Duodenal mucosa (tissue), 2 donors: ENCODE measurements around the gene ZBTB9.

Experiments used
- H3K27ac ChIP-seq: one replicate; pipeline ENCODE4 v1.7.0; 2013; ENCODE audit warnings: low read depth, low read length
- H3K27me3 ChIP-seq, 2 donors: one replicate each; pipeline ENCODE4 v1.7.0; 2013; ENCODE audit warnings: low read length in 2 of 2, control low read depth in 1 of 2; ENCODE audit not compliant: insufficient read depth in 2 of 2, control insufficient read depth in 1 of 2
- H3K36me3 ChIP-seq, 2 donors: one replicate each; pipeline ENCODE4 v1.7.0; 2013; ENCODE audit warnings: low read length in 2 of 2, control low read depth in 1 of 2; ENCODE audit not compliant: insufficient read depth in 2 of 2, control insufficient read depth in 1 of 2
- H3K4me1 ChIP-seq, 2 donors: one replicate each; pipeline ENCODE4 v1.7.0; 2013; ENCODE audit warnings: low read length in 2 of 2, control low read depth in 1 of 2; ENCODE audit not compliant: insufficient read depth in 2 of 2, control insufficient read depth in 1 of 2
- H3K4me3 ChIP-seq, 2 donors: one replicate each; pipeline ENCODE4 v1.7.0; 2013; ENCODE audit warnings: low read length in 2 of 2, low read depth in 1 of 2
- H3K9ac ChIP-seq, 2 donors: one replicate each; pipeline ENCODE4 v1.7.0; 2013; ENCODE audit warnings: low read length in 2 of 2, low read depth in 1 of 2
- H3K9me3 ChIP-seq, 2 donors: one replicate each; pipeline ENCODE4 v1.7.0; 2013; ENCODE audit warnings: low read length in 2 of 2, control low read depth in 1 of 2; ENCODE audit not compliant: control insufficient read depth in 1 of 2

ZBTB9 gene

GRCh38 chr6:33419580-33420490 is 34.5 kb upstream of the ZBTB9 start, which contains the start of gene SYNGAP1:
SYNGAP1 (plus strand) TSS chr6:33420065; CDS start chr6:33420265, 200 bp downstream.
- Histone ChIP-seq H3K27me3 (no peaks in the 10 kb centered on the region), H3K4me1 (peaks cover 30 to 41% of the 10 kb centered on the region in 2 donors), H3K9me3 (no peaks in the 10 kb centered on the region), H3K27ac (no peak within 1 kb of the TSS), H3K4me3 (peak within 1 kb of the TSS in 1 of 2 donors; percentile 73), H3K36me3 (peaks cover 0 to 17% of the 10 kb centered on the region in 2 donors), H3K9ac (peak within 1 kb of the TSS; percentile 28 to 72)

DNA sequence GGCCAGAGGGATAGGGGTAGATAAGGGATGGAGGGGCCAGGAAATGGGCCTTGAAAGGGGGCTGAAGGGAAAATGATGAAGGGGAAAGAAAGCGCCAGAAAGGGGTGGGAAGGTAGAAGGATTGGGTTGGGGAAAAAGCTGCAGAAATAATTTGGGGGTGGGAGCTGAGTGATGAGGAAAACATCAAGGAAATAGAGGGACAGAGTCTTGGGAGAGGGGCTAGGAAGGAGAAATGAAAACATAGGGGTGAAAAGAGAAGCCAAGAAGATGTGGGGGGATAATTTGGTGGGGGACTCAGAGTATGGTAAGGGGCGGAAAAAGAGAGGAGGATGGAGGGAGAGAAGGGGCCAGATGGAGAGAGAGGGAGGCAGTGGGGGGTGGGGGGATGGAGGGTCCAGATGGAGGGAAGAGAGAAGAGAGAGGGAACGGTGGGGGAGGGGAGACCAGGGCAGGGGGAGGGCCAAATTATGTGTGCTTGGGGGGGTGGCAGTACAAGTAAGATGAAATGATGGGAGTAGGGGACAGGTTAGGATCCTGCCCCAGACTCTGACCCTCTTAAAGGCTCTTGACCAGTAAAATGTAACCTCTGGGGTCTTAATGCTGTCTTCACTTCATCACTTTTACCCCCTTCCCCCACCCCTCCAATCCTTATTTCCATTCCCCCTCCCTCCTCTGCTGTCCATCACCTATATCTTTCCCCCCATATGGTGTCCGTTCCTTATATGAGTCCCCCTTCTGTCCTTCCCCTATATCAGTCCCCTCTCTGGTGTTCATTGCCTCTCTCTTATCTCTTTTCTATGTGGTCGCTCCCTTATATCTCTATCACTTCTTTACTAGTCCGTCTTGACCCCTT is 33.7 kb upstream of the ZBTB9 start:
- no peaks in the 10 kb centered on the region for H3K9me3 ChIP-seq
- H3K27me3 ChIP-seq = no peaks in the 10 kb centered on the region
- H3K4me3 ChIP-seq = no peak overlapping the region
- H3K4me1 ChIP-seq = peaks cover 33 to 44% of the 10 kb centered on the region in 2 donors
- no peak overlapping the region for H3K9ac ChIP-seq
- no peak overlapping the region for H3K27ac ChIP-seq
- peaks cover 0 to 9% of the 10 kb centered on the region in 2 donors for H3K36me3 ChIP-seq

DNA sequence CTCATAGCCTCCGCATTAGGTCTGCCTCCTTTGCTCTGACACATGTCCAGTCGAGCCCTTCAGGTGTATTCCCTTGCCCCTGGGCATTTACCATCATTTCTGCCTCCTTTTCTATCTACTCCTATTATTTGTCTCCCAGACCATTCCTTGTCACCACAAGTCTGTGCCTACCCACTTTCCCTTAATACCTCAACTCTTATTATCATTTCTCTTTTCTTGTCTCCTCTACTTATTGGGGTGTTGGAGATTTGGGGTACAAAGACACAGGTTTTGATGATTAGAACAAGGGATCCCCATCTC is 33.1 kb upstream of the ZBTB9 start:
- H3K9me3 ChIP-seq = no peaks in the 10 kb centered on the region
- no peak overlapping the region for H3K4me3 ChIP-seq
- peaks cover 27 to 38% of the 10 kb centered on the region in 2 donors for H3K4me1 ChIP-seq
- H3K36me3 ChIP-seq = peaks cover 0 to 4% of the 10 kb centered on the region in 2 donors
- no peak overlapping the region for H3K9ac ChIP-seq
- no peaks in the 10 kb centered on the region for H3K27me3 ChIP-seq
- no peak overlapping the region for H3K27ac ChIP-seq

- no peak overlapping the region for H3K4me3 ChIP-seq
- H3K27me3 ChIP-seq = no peaks in the 10 kb centered on the region
- H3K9ac ChIP-seq = no peak overlapping the region
- no peaks in the 10 kb centered on the region for H3K36me3 ChIP-seq
- peaks cover 24 to 39% of the 10 kb centered on the region in 2 donors for H3K4me1 ChIP-seq
- H3K27ac ChIP-seq = no peak overlapping the region
- H3K9me3 ChIP-seq = no peaks in the 10 kb centered on the region
These were observed 30.6 kb upstream of the ZBTB9 start for GRCh38 chr6:33423777-33424176.

GRCh38 chr6:33424855-33425667 is 29.3 kb upstream of the ZBTB9 start:
- H3K4me1 ChIP-seq = peaks cover 34 to 42% of the 10 kb centered on the region in 2 donors
- H3K4me3 ChIP-seq = peak overlapping the region; percentile 55 to 74
- peak overlapping the region; percentile 43 to 87 for H3K9ac ChIP-seq
- no peaks in the 10 kb centered on the region for H3K27me3 ChIP-seq
- H3K27ac ChIP-seq = peak overlapping the region; percentile 80
- no peaks in the 10 kb centered on the region for H3K36me3 ChIP-seq
- H3K9me3 ChIP-seq = no peaks in the 10 kb centered on the region

DNA sequence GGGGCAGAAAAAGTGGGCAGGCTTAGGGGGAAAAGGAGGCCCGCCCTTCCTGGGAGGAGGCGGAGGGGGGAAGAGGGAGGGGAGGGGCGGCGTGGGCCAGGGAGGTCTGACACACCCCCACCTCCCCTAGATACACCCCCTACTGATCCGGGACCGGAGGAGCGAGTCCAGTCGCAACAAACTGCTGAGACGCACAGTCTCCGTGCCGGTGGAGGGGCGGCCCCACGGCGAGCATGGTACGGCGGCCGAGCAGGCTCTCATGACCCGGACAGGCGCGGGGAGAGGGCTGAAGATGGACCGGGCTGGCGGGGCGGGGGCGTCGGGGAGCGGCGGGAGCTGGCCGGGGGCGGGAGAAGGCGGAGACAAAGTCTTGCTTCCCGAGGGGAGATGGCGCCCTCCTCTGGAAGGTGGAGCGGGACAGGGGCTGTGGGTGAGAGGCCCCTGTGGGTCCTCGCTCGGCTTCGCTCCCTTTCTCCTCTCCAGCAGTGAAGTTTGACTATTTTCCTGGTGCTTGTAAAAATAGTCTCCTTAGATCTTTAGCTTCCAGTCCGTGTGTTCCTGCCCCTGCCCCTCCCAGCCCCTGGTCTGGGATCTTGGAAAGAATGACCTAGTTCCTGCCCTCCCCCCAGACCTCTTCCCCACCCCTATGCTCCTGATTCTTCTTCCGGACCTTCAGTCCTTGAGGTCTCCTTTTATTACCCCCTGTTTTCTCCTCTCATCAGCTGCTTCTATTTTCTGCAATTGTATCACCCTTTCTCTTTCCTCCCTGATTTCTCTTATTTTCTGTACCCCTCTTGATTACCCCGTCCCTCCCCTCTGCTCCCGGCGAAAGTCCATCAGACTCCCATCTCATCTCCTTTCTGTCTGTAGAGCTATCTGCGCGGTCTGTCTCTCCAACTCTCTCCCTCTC is 28.5 kb upstream of the ZBTB9 start:
- peak overlapping the region; percentile 52 to 87 for H3K9ac ChIP-seq
- H3K27me3 ChIP-seq = no peaks in the 10 kb centered on the region
- peaks cover 42 to 50% of the 10 kb centered on the region in 2 donors for H3K4me1 ChIP-seq
- H3K27ac ChIP-seq = peak overlapping the region; percentile 80
- H3K36me3 ChIP-seq = no peaks in the 10 kb centered on the region
- peak overlapping the region; percentile 55 to 74 for H3K4me3 ChIP-seq
- no peaks in the 10 kb centered on the region for H3K9me3 ChIP-seq

DNA sequence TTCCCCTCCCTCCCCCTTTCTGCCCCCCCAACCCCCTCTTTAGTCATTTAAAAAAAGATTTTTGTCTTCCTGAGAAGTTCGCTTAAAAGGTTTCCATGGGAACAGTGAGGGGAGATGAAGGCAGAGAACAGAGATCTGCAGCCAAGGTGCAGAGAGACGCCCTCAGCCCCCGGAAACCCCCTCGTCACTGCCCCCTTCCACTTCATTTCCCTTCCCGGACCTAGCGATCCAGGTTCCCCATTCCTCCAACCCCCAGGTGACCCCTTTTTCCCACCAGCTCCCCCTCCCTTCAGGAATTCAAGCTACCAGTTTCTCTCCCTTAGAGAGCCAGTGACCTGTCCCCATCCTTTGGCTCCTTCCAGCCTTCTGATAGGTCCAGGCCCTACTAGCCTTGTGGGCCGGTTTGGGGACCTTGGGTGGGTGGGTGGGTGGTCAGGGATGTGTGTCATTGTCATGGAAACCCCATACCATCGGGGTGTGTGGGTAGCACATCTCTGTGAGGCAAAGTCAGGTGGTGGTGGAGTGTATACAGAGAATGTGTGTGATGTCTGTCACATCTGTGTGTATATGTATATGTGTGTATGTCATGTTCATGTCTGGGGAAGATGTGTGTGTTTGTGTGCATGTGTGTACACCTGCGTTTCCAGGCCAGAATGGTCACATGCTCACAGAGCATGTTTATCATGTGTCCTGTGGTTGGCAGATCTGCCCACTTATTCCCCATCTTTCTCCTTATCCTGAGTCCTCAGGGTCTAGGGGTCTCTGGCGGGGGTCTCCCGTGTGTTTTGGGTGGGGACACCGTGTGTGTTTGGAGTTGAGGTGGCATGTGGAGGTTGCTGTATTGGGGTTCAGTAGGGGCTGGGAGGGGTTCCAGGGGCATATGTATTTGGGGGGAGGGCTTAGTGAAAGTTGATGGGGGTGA is 27.5 kb upstream of the ZBTB9 start:
- Histone ChIP-seq H3K27me3 (no peaks in the 10 kb centered on the region), H3K9me3 (no peaks in the 10 kb centered on the region), H3K4me1 (peaks cover 42 to 58% of the 10 kb centered on the region in 2 donors), H3K27ac (no peak overlapping the region), H3K36me3 (no peaks in the 10 kb centered on the region), H3K4me3 (peak overlapping the region; percentile 67 to 74), H3K9ac (peak overlapping the region; percentile 69 to 87)

- Histone ChIP-seq H3K27me3 (no peaks in the 10 kb centered on the region), H3K27ac (no peak overlapping the region), H3K9ac (peak overlapping the region in 1 of 2 donors; percentile 69), H3K4me3 (peak overlapping the region; percentile 66 to 67), H3K9me3 (no peaks in the 10 kb centered on the region), H3K36me3 (no peaks in the 10 kb centered on the region), H3K4me1 (peaks cover 42 to 58% of the 10 kb centered on the region in 2 donors)
These were observed 26.7 kb upstream of the ZBTB9 start for GRCh38 chr6:33427585-33428223.
